A673 (cell line): Measurements from ENCODE around the gene HAGH. TPM values are rescaled to one million over a fixed set of nuclear protein-coding genes. Genes with fewer than 3 reads are reported as not detected.

Experiments used
- BruUV-seq: library from RNA; stranded (reverse); fragments of 400-500 nt; replicated peaks from 2 replicates; lab custom pipeline; 2021; lab: Mats Ljungman, UMichigan
- CTCF ChIA-PET: fragments of 300-600 bp; sonication (Branson Sonifier 250); formaldehyde crosslinking; loops from one replicate; lab custom pipeline; 2022; ENCODE audit warnings: antibody characterized with exemption; lab: Charles Lee
- POLR2A ChIA-PET: fragments of 300-600 bp; sonication (Branson Sonifier 250); formaldehyde crosslinking; loops from one replicate; lab custom pipeline; 2022; ENCODE audit warnings: antibody characterized with exemption; ENCODE audit not compliant: low non-redundant PET; lab: Charles Lee
- DNase-seq: peaks from one replicate; pipeline ENCODE4 v3.0.0-alpha.2; 2015; ENCODE audit warnings: low spot score
- H3K27ac ChIP-seq: fragments of 200-600 bp; sonication (generic); 2 replicates; pipeline ENCODE4 v1.5.1; 2016; ENCODE audit warnings: mixed run types, low read depth, mild to moderate bottlenecking, mixed read lengths, antibody characterized with exemption, low read length; ENCODE audit not compliant: poor library complexity, severe bottlenecking
- H3K27me3 ChIP-seq: fragments of 200-600 bp; sonication (generic); replicated peaks from 2 replicates; pipeline ENCODE4 v1.6.1; 2017; ENCODE audit warnings: mixed run types, low read depth, mild to moderate bottlenecking, mixed read lengths, antibody characterized with exemption, low read length; ENCODE audit not compliant: insufficient read depth, poor library complexity
- H3K36me3 ChIP-seq: fragments of 200-600 bp; sonication (generic); 2 replicates; pipeline ENCODE4 v1.6.1; 2016; ENCODE audit warnings: mixed run types, mild to moderate bottlenecking, mixed read lengths, antibody characterized with exemption, low read length; ENCODE audit not compliant: insufficient read depth, poor library complexity, severe bottlenecking
- H3K4me1 ChIP-seq: fragments of 200-600 bp; sonication (generic); 2 replicates; pipeline ENCODE4 v1.6.1; 2017; ENCODE audit warnings: mixed run types, mild to moderate bottlenecking, mixed read lengths, antibody characterized with exemption, low read length; ENCODE audit not compliant: insufficient read depth, poor library complexity, severe bottlenecking
- H3K4me3 ChIP-seq: fragments of 200-600 bp; sonication (generic); 2 replicates; pipeline ENCODE4 v1.5.1; 2016; ENCODE audit warnings: low read depth, mixed run types, mild to moderate bottlenecking, mixed read lengths, low read length; ENCODE audit not compliant: poor library complexity, severe bottlenecking
- H3K9me3 ChIP-seq: fragments of 200-600 bp; sonication (generic); 2 replicates; pipeline ENCODE4 v1.6.1; 2016; ENCODE audit warnings: mixed run types, low read depth, mild to moderate bottlenecking, mixed read lengths, antibody characterized with exemption, low read length; ENCODE audit not compliant: poor library complexity, severe bottlenecking
- CTCF ChIP-seq: fragments of 300-800, 200-600 bp; sonication (generic); conservative IDR thresholded peaks from 2 replicates; pipeline ENCODE4 v1.5.1; 2017; ENCODE audit warnings: low read depth, mild to moderate bottlenecking, antibody characterized with exemption, low read length, moderate library complexity, mixed read lengths
- EZH2 ChIP-seq: fragments of 200-600 bp; sonication (generic); IDR thresholded peaks from 2 replicates; pipeline ENCODE4 v1.6.1; 2017; ENCODE audit warnings: borderline replicate concordance, low read depth, mild to moderate bottlenecking, mixed read lengths, antibody characterized with exemption, low read length; ENCODE audit not compliant: poor library complexity, severe bottlenecking
- intact Hi-C: fragments of 100-400 bp; cut with micrococcal nuclease; formaldehyde crosslinking; loops from one replicate; pipeline ENCODE4 v1.10.0; 2022; ENCODE audit not compliant: unreplicated experiment
- total RNA-seq: library from RNA; stranded (reverse); gene quantifications from 2 replicates; pipeline ENCODE4 v1.2.3, GENCODE V29; 2021

The HAGH gene
- total RNA-seq, 1 experiment from 2014 or later, result 14.4 TPM

DNA sequence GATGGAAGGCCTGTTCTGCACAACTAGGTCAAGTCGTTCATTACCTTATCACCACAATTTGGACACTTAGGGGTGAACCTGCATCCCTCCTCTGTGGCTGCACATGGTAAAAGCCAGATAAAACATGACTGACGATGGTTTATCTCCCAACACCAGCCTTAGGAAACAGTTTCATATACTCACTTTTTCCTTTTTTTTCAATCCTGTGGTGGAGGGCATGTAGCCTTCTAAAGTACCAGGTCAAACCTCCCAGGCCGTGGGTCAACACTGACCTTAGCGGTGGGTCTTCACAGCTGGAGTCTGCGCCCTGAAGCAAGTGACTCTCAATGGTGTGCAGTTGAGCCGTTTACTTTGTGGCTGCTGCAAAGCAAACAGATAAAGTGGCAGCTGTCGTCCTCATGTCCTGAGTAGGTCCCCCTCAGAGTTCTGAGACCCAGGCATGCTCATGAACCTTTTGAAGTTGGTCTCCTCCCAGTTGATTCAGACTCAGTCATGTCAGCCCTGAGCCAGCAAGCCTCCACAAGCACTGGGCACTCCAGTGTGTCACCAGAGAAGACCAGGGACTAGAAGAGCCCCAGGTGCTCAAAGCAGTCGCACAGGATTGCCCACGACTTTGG lies 6.3 kb upstream of the HAGH start:
- DNase-seq, result no peak
- Histone ChIP-seq H3K27ac (no peak overlapping the region), H3K4me1 (peaks cover 12% of the 10 kb centered on the region), H3K36me3 (no peaks in the 10 kb centered on the region), H3K9me3 (no peaks in the 10 kb centered on the region), H3K4me3 (no peak overlapping the region), H3K27me3 (no peaks in the 10 kb centered on the region)
- ChIA-PET POLR2A (no interaction called here), CTCF (no interaction called here)
- no TSS peak for BruUV-seq
- TF ChIP-seq EZH2 (no peak), CTCF (no peak)
- intact Hi-C loops, result no loop called here

- Histone ChIP-seq H3K36me3 (no peaks in the 10 kb centered on the region), H3K4me3 (no peak overlapping the region), H3K4me1 (peaks cover 12% of the 10 kb centered on the region), H3K9me3 (no peaks in the 10 kb centered on the region), H3K27me3 (no peaks in the 10 kb centered on the region), H3K27ac (no peak overlapping the region)
- ChIA-PET CTCF (no interaction called here), POLR2A (no interaction called here)
- no TSS peak for BruUV-seq
- no peak for DNase-seq
- intact Hi-C loops, result no loop called here
- TF ChIP-seq EZH2 (no peak), CTCF (no peak)
Measured at GRCh38 chr16:1831186-1832075, 4.8 kb upstream of the HAGH start.

- TF ChIP-seq CTCF (no peak), EZH2 (no peak)
- ChIA-PET CTCF (no interaction called here), POLR2A (no interaction called here)
- Histone ChIP-seq H3K36me3 (no peaks in the 10 kb centered on the region), H3K27ac (no peak overlapping the region), H3K4me1 (peaks cover 12% of the 10 kb centered on the region), H3K27me3 (no peaks in the 10 kb centered on the region), H3K9me3 (no peaks in the 10 kb centered on the region), H3K4me3 (no peak overlapping the region)
- no peak for DNase-seq
- intact Hi-C loops, result no loop called here
- BruUV-seq, result no TSS peak
Measured at GRCh38 chr16:1830213-1830612, 3.6 kb upstream of the HAGH start.
